GM18511 (cell line): Measurements from ENCODE around the gene EEPD1.
"Not testable (repeated sequence)": the region's sequence is repeated elsewhere in the genome, so short reads cannot be mapped to it uniquely, and the experiment has no call there.

Source experiments
- ATAC-seq: cut with Tn5 transposase; IDR thresholded peaks from one replicate; pipeline ENCODE4 v1.9.1; 2021; ENCODE audit warnings: mild to moderate bottlenecking, moderate library complexity; ENCODE audit not compliant: unreplicated experiment

Gene EEPD1

DNA sequence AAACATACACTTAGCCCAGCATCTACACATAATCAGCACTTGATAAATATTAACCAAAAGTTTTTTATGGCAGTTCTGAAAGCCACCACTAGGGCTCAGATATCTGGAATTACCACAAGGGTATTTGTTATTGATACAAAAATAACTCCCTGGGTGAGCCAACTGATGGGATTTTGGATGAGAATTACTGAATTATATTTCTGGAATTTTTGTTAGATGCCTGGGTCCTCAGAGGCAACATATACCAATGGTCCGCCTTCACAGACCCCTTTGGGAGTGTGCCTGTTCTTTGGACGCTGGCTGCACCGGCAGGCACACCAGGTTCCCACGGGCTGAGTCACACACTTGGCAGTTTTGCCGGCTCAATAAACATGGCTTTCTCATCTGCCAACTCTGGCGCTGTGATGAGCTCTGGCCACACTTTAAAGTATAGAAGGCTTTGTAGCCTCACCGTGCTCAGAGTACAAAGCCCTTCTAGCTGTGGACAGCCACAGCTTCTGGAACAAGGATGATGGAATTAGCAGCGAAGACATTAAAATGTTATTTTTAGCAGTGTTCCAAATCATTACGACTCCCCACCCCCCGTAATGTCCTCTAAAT is 24.5 kb upstream of the EEPD1 start:
- ATAC-seq = no peak

DNA sequence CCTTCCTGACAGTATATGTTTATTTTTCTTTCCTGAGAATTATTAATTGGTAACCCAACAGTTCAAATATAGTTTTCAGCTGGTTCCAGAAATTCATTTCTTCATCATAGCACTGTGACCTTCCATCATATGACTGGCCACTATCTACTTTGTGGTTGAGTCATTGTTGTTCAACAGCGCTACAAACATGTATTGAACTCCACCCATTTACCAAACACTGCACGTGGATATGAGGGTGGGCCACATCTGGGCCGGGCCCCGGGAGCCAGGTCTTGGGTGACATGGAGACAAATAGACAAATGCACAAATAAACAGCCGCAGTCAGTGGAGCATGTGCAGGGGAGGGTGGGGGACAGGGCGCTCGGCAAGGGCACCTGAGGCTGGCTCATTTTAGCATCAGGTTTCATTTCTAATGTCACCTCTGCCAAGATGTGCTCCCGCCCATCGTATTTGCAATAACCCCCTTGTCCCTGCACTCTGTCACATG is 24.0 kb upstream of the EEPD1 start:
- ATAC-seq = no peak

DNA sequence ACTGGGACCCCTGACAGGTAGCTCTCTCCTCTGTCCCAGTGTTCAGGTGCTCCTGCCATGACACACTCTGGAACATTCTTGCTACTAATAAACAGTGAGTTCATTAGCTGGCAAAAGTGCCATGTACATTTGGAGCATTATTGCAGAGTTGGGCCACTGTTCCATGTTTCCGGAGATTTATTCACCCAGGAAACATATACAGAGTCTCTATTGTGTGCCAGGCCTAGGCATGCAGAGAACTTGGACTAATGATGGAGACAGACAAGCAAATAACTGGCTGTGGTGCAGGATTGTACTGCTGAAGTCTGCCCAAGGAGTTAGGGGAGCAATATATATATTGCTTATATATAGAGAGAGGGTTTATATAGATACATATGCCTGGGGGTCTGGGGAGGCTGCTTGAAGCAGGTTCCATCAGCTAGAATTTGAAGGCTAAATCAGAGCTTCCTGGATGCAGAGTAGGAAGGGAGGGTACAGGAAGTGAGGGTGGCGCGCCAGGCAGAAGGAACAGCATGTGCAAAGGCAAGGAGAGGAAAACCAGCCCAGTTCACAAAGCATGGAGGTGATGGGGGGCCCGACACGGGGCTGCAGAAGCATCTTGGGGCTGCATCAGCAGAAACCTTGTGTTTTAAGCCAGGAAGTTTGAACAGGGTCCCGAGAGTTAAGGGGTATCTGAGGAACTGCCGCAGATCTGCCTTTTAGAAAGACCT is 22.7 kb upstream of the EEPD1 start:
- no peak for ATAC-seq

DNA sequence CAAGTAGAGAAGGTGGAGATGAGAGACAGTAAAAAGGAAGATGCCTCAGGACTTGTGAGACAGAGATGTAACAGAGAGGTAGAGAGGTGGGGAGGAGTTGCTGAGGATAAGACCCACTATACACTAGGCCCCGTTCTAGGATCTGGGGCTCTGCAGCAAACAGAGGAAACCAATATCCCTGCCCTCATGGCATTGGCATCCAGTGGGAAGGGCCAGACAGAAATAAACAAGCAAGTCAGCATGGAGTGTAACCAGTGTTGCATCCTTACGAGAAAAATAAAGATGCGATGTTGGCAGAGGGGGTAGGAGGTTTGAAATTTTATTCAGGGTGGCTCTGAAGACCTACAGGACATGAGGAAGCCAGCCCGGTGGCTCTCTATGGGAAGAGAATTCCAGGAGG is 22.0 kb upstream of the EEPD1 start:
- no peak for ATAC-seq

DNA sequence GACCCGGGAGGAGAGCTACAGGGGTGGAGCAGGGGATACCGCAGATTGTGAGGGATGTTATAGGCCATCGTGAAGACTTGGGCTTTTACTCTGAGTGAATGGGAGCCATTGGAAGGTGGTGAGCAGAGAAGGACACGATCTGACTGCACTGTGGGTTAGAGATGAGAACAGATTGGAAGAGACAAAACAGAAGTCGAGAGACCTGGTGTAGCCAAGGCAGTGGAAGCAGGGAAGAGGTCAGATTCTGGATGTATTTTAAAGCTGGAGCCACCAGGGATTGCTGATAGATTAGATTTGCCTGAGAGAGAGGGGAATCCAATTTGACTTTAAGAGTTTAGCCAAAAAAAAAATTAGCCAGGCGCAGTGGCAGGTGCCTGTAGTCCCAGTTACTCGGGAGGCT is 21.6 kb upstream of the EEPD1 start:
- ATAC-seq = no peak

DNA sequence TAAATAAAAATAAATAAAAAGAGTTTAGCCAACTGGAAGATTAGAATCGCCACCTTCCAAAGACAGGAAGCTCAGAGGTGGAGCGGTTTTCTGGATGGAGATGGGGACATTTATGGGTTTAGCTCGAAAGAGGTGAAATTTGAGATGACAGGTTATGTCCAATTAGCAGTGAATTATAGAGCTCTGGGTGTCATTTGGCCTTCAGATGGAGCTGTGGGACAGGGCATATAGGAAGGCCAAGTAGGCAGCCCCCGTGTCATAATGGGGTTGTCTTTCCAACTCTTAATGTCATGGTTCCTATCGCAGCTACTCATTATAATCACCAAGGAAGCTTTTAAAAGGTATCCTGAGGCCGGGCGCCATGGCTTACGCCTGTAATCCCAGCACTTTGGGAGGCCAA is 21.0 kb upstream of the EEPD1 start:
- ATAC-seq = no peak

DNA sequence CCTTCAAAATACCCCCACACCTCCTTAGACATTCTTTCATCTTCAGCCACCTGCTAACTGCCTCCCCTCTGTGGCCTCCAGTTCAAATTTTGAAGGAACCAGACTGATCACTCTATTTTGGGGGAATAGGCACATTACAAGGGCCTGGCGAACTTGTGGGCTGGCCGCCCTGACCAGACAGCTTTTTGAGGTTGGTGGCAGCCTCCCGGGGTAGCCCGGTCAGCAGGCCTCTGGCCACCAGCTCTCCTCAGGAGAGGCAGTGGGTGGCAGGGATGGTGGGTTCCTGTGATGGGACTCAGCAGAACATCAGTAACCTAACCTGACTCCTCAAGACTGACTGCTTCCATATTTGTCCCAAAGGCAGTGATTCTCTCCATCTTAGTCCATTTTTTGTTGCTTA is 17.4 kb upstream of the EEPD1 start:
- ATAC-seq = no peak

DNA sequence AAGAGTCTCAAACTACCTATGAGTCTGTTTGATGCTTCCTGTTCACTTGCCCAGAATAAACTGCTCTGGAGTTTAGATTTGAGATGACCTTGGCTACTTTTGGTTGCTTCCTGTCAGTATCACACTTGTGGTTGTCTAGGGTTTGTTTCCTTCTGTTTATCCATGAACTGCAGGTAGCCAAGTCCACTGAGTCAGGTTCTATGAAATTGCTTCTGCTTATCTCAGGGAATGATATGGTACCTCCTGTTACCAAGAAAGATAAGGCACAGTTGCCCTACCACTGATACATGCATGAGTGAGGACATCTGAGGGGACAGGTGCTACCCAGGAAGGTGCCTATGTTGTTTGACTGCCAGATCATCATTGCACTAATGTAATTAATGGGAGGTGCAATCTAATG is 15.8 kb upstream of the EEPD1 start:
- ATAC-seq = no peak

DNA sequence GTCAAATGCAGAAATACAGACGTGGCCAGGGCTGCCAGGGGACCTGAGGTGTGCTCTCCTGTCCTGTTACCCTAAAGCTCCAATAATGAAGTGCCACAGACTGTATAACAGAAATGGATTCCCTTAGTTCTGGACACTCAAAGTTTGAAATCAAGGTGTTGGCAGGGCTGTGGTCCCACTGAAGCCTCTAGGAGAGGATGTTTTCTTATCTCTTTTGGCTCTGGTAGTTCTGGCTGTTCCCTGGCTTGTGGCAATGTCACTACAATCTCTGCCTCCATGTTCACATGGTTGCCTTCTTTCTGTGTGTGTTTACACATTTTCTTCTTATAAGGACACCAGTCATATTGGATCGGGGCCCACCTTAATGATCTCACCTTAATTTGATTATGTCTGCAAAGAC is 15.3 kb upstream of the EEPD1 start:
- no peak for ATAC-seq

DNA sequence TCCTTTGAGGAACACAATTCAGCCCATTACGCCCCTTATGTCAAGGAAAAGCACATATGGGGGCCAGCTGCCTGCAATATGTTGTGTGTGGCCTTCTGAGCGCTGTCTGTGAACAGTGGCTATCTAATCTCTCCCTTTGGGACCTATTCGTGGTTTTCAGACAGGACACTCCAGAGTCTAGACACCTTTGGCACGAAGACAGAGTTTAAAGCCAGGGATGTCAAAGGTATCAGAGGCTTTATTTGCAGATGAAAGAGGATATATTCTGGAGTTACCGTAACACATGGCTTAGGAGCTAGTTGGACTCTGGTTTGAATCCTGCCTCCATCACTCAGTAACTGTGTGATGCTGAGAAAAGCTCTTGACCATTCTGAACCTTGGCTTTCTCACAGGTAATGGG is 14.8 kb upstream of the EEPD1 start:
- ATAC-seq = no peak

DNA sequence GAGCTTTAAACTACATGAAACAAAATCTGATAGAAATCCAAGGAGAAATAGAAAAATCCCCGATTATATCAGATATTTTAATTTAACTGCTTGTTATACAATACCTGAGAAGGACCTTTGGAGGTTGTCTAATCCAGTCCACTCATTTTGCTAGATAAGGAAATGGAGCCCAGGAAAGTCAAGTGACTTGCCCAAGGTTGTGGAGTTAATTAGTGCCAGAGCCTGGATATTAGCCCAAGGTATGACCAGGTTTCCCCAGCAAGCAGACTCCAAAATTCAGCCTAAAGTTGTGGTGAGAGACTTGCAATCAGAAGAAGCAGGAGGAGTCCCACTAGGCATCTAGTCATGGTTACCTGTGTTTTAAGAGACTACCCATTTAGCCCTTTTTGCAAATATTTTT is 11.7 kb upstream of the EEPD1 start:
- ATAC-seq = no peak

DNA sequence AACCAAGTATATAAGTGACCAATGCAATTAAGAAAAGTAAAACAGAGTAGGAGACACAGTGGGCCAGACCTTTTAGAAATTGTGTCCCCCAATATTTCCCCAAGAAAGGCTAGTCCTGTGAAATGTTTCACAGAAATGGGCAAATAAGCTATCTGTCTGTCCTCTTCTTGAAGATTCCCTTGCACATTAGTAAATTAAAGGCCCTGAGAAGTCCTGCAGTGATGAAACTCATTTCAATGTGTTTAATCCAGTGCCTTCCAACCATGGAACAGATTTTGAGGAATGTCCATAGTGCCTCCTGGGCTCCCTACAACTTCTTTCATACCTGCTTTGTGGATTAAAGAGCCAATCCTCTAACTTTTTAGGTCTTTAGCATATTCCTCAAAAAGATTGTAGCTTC is 11.2 kb upstream of the EEPD1 start:
- ATAC-seq = no peak

DNA sequence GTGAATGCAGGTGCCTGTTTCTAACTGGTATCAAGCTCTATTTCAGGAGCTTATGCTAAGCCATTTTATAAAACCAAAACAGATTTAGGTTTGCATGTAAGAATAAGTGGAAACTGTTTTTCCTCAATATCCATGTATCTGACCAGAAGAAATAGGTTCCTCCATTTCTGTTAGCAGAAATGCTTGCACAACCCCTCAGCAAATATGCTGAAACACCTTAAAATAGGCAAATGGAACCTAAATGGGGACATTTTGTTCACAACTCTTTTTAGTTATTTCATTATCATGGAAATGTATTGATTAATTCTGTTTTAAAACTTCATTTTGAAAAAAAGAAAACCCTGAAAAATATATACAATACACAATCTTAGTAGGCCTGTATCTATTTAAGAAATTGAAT is 8.9 kb upstream of the EEPD1 start:
- no peak for ATAC-seq

DNA sequence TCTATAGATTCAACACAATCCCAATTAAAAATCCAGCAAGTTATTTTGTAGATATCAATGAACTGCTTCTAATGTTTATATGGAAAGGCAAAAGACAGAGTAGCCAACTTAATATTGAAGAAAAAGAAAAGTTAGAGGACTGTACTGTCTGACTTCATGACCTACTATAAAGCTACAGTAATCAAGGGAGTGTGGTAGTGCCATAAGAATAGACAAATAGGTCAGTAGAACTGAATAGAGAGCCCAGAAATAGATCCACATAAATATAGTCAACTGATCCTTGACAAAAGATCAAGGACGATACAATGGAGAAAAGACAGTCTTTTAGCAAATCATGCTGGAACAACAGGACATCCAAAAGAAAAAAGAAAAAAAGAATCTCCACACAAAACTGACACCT is 7.4 kb upstream of the EEPD1 start:
- no peak for ATAC-seq

DNA sequence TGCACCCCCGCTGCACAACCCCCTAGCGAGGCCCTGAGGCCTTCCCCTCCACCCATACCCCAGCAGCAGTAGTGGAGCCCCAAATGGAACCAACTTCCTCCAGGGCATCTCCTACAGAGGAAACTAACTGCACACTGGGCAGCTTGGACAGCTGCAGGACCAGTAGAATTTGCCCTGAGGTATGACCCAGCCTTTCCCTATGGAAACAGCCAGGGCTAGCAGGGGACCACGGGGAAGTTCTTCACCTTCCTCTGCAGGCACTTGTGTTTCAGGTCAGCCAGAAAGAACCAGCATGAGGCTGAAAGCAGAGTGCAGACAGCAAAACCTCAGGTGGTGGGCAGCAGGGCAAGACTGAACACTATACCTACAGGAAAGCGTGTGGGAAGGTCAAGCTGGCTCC is 5.7 kb upstream of the EEPD1 start:
- no peak for ATAC-seq

DNA sequence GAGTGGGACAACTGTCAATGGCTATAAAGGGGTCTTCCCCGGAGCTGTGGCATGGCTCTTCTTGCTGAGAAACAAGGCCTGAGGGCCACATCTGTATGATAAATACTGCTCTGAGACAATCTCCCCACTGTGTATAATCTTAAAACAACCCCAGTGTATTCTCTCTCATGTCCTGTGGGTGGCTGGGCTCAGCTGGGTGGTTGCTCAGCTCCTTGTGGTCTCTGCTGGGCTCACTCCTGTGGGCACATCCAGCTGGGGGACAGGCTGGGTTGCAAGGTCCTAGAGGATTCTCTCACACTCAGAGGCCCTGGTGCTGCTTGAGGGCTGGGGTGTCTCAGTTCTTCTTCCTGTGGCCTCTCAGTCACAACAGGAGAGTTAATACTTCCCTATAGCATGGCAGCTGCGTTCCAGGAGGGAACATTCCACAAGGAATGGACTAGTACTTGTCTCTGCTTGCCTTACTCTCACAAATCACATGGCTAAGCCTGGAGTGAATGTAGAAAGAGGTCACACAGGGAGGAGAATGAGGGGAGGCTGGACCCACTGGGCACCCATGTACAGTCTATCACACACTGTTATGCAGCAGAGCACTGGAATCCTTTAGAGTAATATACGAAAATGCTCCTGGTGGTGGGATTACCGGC is 4.5 kb upstream of the EEPD1 start:
- ATAC-seq = no peak

DNA sequence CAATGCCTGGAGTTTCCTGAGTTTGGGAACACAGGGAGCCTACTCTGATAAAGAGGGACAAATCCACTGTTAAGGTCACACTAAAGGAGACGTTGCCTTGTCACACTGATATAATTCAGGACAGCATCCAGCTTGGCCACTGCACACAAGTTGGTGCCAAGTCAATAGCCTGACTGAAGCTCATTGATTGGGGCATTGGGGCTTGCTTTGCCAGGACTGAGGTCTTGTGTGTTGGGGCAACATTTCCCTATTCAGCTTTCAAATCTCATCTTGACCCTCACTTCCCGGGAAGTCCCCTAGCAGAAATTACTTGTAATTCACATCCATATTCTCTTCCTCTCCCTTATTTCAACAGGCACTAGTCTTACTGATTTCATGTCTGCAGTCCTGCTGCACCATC is 3.8 kb upstream of the EEPD1 start:
- not testable (repeated sequence) for ATAC-seq

DNA sequence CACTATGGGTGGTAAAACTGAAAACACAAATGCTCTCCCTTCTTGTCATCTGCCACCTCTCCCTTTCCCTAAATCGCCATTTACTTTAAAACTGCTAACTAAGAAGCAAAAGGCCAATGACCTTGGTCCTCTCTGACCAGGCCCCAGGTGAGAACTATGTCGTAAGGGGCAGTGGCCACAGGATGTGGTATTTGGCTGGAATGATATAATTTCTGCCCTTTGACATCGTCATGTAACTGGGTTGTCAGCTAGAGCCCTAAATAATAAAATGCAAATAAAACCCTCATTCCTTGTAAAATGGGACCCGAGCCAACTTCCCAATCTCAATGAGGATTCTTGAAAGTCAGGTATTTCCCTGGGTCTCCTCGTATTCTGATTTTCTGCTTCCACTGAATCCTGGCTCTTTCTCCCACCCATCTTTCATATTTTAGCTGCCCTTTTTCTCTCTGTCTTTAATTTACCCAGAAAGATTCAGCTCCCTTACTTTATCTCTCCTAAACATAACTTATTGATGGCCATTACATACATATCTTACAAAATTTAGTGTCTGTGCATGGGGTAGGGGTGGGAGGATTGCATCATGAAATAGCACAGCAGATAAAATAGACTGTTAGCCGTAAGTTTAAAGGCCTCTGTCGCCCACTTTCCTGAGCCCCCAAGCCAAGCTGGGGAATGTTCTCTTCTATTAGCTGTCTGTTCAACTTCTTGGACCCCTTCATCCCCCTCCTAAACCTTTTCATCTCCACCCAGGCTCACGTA is 3.2 kb upstream of the EEPD1 start:
- ATAC-seq = no peak

DNA sequence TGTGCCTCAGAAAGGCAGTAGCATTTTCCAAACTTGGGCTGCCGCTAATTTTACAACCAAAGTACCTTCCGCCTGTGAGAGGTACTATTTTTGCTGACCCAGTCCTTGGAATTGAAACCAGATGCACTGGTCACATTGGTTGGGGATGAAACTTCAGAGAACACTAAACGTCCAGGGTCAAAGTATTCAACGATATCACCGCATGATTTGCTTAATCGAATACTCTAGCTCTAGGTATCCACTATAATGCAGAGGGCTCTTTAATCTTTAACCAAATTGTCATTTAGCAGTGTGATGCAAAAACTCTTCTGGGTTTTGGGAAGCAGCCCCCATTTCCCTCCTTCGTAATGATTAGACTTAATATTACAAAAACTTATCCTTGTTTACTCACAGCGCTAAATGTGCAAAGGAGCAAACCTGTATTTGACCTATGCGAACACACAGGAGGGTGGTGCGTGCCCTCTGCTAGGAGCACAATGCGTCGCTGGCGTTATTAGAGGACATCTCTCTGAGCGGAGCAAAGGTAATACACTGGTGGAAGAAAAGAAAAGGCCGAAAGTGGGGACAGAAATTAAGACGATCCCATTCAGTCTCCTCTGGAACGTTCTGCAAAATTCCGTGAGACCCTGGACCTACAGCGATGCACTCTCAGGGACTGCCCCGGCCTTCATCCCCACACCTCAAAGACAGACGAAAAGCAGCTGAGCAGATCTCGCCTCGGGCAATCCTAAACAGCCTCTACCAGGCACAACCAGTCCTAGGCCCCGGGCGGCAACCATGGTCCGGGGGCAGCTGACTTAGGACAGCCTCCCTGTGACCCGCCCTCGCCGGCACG is 916 bp upstream of the EEPD1 start:
- ATAC-seq = no peak

DNA sequence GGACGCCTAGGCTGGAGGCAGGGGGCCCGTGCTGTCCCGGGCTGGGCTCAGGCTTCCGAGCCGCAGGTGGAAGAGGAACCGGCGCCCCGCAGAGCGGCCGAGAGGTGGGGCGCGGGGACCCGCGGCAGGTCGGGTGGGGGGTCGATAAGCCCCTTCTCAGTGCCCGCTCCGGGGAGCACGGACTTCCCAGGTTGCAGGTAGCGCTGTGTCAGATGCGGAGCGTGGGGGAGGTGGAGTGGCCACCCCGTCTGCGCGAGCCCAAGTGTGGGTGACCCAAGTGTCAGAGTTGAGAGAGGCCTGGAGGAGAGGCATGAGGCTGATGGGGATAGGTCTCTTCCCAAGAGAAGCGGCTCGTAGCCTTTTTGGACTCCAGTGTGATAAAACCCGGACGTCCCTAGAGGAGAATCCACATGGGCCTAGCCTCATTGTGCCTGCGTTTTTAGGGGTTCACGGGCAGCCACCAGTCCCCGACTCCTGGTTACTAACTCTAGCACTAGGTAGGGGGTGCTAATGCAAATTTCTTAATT is 580 bp downstream of the EEPD1 start:
- peak; percentile 30 for ATAC-seq
